Sigmoid colon (tissue), 7 donors: Measurements from ENCODE around the gene ZNF532. TPM values are rescaled to one million over a fixed set of nuclear protein-coding genes. Genes with fewer than 3 reads are reported as not detected.

Source experiments
- DNase-seq: peaks from one replicate; pipeline ENCODE4 v3.0.0-alpha.2; 2019
- H3K27ac ChIP-seq, 4 donors: fragments of 200-600 bp; sonication (generic); one replicate each; pipeline ENCODE4 v1.5.1; 2016 to 2019; ENCODE audit warnings: mild to moderate bottlenecking in 1 of 4
- H3K27me3 ChIP-seq, 3 donors: fragments of 200-600 bp; sonication (generic); one replicate each; pipeline ENCODE4 v1.5.1; 2019; ENCODE audit warnings: mild to moderate bottlenecking in 1 of 3
- H3K36me3 ChIP-seq, 4 donors: fragments of 200-600 bp; sonication (generic); one replicate each; pipeline ENCODE4 v1.5.1; 2016 to 2019
- H3K4me1 ChIP-seq, 4 donors: fragments of 200-600 bp; sonication (generic); one replicate each; pipeline ENCODE4 v1.5.1; 2017 to 2019
- H3K4me3 ChIP-seq, 4 donors: fragments of 200-600 bp; sonication (generic); one replicate each; pipeline ENCODE4 v1.5.1; 2017 to 2019; ENCODE audit warnings: mild to moderate bottlenecking in 2 of 4, moderate library complexity in 1 of 4
- H3K9me3 ChIP-seq, 4 donors: fragments of 200-600 bp in 3 of 4; sonication (generic) in 3 of 4; one replicate each; pipeline versions ENCODE4 v1.5.1 to v1.6.1; 2013 to 2019
- EP300 ChIP-seq, 4 donors: sonication (generic); formaldehyde crosslinking; IDR thresholded peaks; one replicate each; pipeline ENCODE4 v1.6.1; 2017; ENCODE audit warnings: antibody characterized with exemption in 4 of 4
- POLR2A ChIP-seq, 2 donors: fragments of 450-650 bp; IDR thresholded peaks; one replicate each; pipeline ENCODE4 v1.6.1; 2016; ENCODE audit warnings: antibody characterized with exemption in 2 of 2, mild to moderate bottlenecking in 2 of 2, moderate library complexity in 2 of 2
- POLR2AphosphoS5 ChIP-seq, 4 donors: sonication (generic); formaldehyde crosslinking; IDR thresholded peaks; one replicate each; pipeline ENCODE4 v1.6.1; 2017; ENCODE audit warnings: antibody characterized with exemption in 4 of 4
- WGBS, 2 donors: extraction: QIAGEN DNeasy Blood & Tissue Kit; methylation state at CpG; one replicate each; pipeline ENCODE4 v1.1.7; 2013; 5-methylcytosine and 5-hydroxymethylcytosine counted together
- intact Hi-C: fragments of 100-400 bp; cut with DNase I; formaldehyde crosslinking; loops from one replicate; pipeline ENCODE4 v1.15.1; 2023
- polyA plus RNA-seq, 3 donors: library from polyadenylated mRNA; stranded (reverse); fragments of 200-250 nt; gene quantifications; one replicate each; pipeline ENCODE4 v1.2.3, GENCODE V29; 2013
- total RNA-seq, 4 donors: library from RNA; depleted of rRNA; stranded (reverse); fragments of >200 nt; gene quantifications; one replicate each; pipeline ENCODE4 v1.1.0, GENCODE V29; 2016
- TF ChIP-seq, protein P1 (sequence below), 4 experiments: fragments of 450-650 bp in 3 of 4; fragments of 200-600 bp in 1 of 4; IDR thresholded peaks; one replicate each; pipeline ENCODE4 v1.5.1; 2016 to 2019; ENCODE audit warnings: antibody characterized with exemption in 4 of 4, mild to moderate bottlenecking in 3 of 4, moderate library complexity in 2 of 4
- donor health status: healthy with polysubstance abuse.
- donor health status: Bipolar disorder and iron deficiency.
- donor health status: healthy.

Gene ZNF532
- total and polyA plus RNA-seq, 7 donors: 1.4 to 104 (median 71.0) TPM

DNA sequence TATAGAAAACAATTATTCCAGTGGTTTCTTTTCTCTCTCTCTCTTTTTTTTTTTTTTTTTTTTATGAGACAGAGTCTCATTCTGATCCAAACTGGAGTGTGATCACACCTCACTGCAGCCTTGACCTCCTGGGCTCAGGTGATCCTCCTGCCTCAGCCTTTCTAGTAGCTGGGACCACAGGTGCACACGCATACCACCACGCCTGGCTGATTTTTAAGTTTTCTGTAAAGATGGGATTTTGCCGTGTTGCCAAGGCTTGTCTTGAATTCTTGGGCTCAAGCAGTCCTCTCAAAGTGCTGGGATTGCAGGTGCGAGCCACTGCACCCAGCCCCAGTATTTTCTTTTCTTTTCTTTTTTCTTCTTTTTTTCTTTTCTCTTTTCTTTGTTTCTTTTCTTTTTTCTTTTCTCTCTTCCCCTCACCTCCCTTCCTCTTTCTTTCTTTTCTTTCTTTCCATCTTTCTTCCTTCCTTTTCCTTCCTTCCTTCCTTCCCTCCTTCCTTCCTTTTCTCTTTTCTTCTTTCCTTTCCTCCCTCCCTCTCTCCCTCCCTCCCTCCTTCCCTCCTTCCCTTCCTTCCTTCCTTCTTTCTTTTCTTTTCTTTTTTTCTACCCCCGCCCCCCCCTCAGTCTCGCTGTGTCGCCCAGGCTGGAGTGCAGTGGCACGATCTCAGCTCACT is 76.9 kb downstream of the ZNF532 start:
- no peak for DNase-seq
- Histone ChIP-seq H3K4me3 (no peak overlapping the region), H3K27ac (no peak overlapping the region), H3K27me3 (no peaks in the 10 kb centered on the region), H3K36me3 (peaks cover 0 to 53% (median 11%) of the 10 kb centered on the region in 4 donors), H3K4me1 (peaks cover 0 to 21% (median 12%) of the 10 kb centered on the region in 4 donors), H3K9me3 (no peaks in the 10 kb centered on the region)
- 97 to 98% methylated on average over 8 of the region's 8 CpGs for WGBS, 2 donors
- intact Hi-C loops: no loop called here
- TF ChIP-seq EP300 (IDR thresholded peaks at IDR 0.05): no peak
- no peak for TF ChIP-seq POLR2A (IDR thresholded peaks at IDR 0.05)
- no peak for TF ChIP-seq POLR2AphosphoS5 (IDR thresholded peaks at IDR 0.05)
- TF ChIP-seq, protein P1, sequence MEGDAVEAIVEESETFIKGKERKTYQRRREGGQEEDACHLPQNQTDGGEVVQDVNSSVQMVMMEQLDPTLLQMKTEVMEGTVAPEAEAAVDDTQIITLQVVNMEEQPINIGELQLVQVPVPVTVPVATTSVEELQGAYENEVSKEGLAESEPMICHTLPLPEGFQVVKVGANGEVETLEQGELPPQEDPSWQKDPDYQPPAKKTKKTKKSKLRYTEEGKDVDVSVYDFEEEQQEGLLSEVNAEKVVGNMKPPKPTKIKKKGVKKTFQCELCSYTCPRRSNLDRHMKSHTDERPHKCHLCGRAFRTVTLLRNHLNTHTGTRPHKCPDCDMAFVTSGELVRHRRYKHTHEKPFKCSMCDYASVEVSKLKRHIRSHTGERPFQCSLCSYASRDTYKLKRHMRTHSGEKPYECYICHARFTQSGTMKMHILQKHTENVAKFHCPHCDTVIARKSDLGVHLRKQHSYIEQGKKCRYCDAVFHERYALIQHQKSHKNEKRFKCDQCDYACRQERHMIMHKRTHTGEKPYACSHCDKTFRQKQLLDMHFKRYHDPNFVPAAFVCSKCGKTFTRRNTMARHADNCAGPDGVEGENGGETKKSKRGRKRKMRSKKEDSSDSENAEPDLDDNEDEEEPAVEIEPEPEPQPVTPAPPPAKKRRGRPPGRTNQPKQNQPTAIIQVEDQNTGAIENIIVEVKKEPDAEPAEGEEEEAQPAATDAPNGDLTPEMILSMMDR (IDR thresholded peaks at IDR 0.05): no peak

DNA sequence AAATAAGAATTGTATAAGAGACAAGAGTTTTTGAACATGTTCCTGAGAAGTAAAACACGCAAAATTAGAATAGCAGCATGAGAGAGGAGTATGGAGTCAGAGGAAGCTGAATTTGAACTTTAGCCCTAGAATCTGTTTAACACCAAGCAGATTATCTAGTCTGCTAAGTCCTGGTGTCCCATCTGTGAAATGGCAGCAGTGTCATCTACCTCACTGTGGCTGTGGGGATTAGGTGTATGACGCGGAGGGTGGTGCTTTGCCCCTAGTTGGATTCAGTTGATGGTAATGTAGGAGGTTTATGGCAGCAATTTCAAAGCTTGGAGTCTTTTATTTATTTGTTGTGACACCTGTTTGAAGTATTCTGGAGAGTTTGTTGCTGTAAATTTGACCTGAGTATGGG is 79.2 kb downstream of the ZNF532 start:
- Histone ChIP-seq H3K4me3 (no peak overlapping the region), H3K27me3 (no peaks in the 10 kb centered on the region), H3K27ac (no peak overlapping the region), H3K4me1 (peaks cover 0 to 7% (median 3%) of the 10 kb centered on the region in 4 donors), H3K36me3 (peaks cover 0 to 57% (median 9%) of the 10 kb centered on the region in 4 donors), H3K9me3 (no peaks in the 10 kb centered on the region)
- 57 to 60% methylated on average over 3 of the region's 3 CpGs for WGBS, 2 donors
- intact Hi-C loops: no loop called here
- TF ChIP-seq, protein P1 (IDR thresholded peaks at IDR 0.05): no peak
- no peak for TF ChIP-seq EP300 (IDR thresholded peaks at IDR 0.05)
- no peak for TF ChIP-seq POLR2A (IDR thresholded peaks at IDR 0.05)
- no peak for TF ChIP-seq POLR2AphosphoS5 (IDR thresholded peaks at IDR 0.05)
- DNase-seq: no peak

DNA sequence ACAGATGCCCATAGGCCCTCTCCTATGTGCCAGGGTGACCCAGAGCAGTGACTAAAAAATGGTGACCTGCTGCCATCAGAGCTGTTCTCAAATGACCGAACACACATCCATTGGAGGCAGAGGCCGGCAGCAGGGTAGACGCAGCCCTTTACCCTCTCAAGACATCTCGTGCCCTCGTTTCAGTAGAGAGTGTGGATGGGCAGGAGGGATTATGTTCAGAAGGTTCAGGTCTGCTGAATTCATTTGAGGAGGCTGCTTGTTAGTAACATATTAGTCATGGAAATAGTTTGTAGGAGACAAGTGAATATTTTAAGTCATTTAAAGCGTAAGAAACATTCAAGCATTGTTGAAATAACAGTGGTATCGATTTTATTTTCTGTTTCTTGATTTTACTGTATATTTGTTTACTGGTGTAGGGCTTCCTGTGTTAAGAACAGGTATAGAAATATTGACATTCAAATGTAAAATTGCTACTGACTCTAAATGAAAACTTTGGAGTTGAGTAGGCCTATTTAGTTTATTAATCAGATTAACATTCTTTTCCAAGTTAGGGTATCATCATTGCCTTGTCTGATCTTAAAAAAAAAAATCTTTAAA is 82.6 kb downstream of the ZNF532 start:
- no peak overlapping the region for H3K4me3 ChIP-seq
- intact Hi-C loops: no loop called here
- WGBS, 2 donors: 90% methylated on average over 7 of the region's 7 CpGs
- no peak overlapping the region for H3K27ac ChIP-seq
- no peaks in the 10 kb centered on the region for H3K27me3 ChIP-seq
- peaks cover 0 to 34% (median 0%) of the 10 kb centered on the region in 4 donors for H3K36me3 ChIP-seq
- TF ChIP-seq POLR2A (IDR thresholded peaks at IDR 0.05): no peak
- no peak for TF ChIP-seq EP300 (IDR thresholded peaks at IDR 0.05)
- TF ChIP-seq, protein P1 (IDR thresholded peaks at IDR 0.05): no peak
- no peak for TF ChIP-seq POLR2AphosphoS5 (IDR thresholded peaks at IDR 0.05)
- no peak for DNase-seq
- no peaks in the 10 kb centered on the region for H3K9me3 ChIP-seq
- H3K4me1 ChIP-seq: peaks cover 0 to 9% (median 3%) of the 10 kb centered on the region in 4 donors

DNA sequence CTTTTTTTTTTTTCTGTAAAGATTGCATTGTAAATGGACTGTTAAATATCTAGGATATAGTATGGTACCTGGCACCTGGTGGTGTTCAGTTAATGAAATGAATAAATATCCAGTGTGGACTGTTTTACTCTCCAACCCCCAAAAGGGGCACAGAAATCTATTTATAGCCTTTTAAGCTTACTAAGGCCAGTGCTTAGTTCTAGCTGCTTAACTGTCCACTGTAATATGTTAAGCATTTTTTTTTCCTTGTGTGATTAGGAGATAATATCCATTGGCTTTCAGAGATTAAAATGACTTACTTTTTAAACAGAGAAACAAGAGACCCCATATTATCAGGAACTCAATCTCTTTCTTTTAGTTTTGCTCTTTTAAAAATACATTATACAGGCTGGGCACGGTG is 84.4 kb downstream of the ZNF532 start:
- no peak for DNase-seq
- Histone ChIP-seq H3K36me3 (peaks cover 0 to 40% (median 0%) of the 10 kb centered on the region in 4 donors), H3K9me3 (no peaks in the 10 kb centered on the region), H3K27me3 (no peaks in the 10 kb centered on the region), H3K27ac (no peak overlapping the region), H3K4me1 (peaks cover 0 to 8% (median 2%) of the 10 kb centered on the region in 4 donors), H3K4me3 (no peak overlapping the region)
- WGBS, 2 donors: 91 to 94% methylated on average over 1 of the region's 1 CpG
- TF ChIP-seq, protein P1 (IDR thresholded peaks at IDR 0.05): no peak
- TF ChIP-seq POLR2A (IDR thresholded peaks at IDR 0.05) (no peak), POLR2AphosphoS5 (IDR thresholded peaks at IDR 0.05) (no peak)
- intact Hi-C loops: no loop called here
